HCT116 (cell line): ENCODE results near the gene CDKAL1. TPM values are rescaled to one million over a fixed set of nuclear protein-coding genes. Genes with fewer than 3 reads are reported as not detected.

Experiments
- ATAC-seq: fragments of 200-7000 bp; cut with Tn5 transposase; 2 replicates; pipeline ENCODE4 v1.9.1; 2020; ENCODE audit warnings: mild to moderate bottlenecking, moderate library complexity
- BruUV-seq: library from RNA; stranded (reverse); fragments of 400-500 nt; replicated peaks from 2 replicates; lab custom pipeline; 2021; lab: Mats Ljungman, UMichigan
- CTCF ChIA-PET: fragments of 300-600 bp; sonication (Branson Sonifier 250); formaldehyde crosslinking; loops from one replicate; lab custom pipeline; 2021; ENCODE audit warnings: antibody characterized with exemption; lab: Charles Lee
- POLR2A ChIA-PET: fragments of 300-600, 350-600 bp; sonication (Branson Sonifier 250); formaldehyde crosslinking; loops from one replicate; lab custom pipeline; 2021; ENCODE audit warnings: antibody characterized with exemption; lab: Charles Lee
- RAD21 ChIA-PET, 2 experiments: fragments of 300-600 bp; sonication (Branson Sonifier 250); formaldehyde crosslinking; loops; one replicate each; lab custom pipeline; 2023; ENCODE audit warnings: low total read pairs in 2 of 2; ENCODE audit not compliant: uncharacterized antibody in 2 of 2, unreplicated experiment in 2 of 2, low non-redundant PET in 1 of 2; lab: Charles Lee
- DNase-seq: peaks from one replicate; pipeline ENCODE4 v3.0.0-alpha.2; 2010; ENCODE audit warnings: low read depth, low spot score
- H2AFZ ChIP-seq: fragments of 200-600 bp; shearing (Covaris generic), sonication (generic); 2 replicates; pipeline ENCODE4 v1.6.1; 2017; ENCODE audit warnings: low read depth, mixed run types, mixed read lengths, antibody characterized with exemption, low read length; ENCODE audit not compliant: poor library complexity, severe bottlenecking
- H3K27ac ChIP-seq: 2 replicates; pipeline ENCODE4 v1.5.1; 2012; ENCODE audit warnings: low read depth, low read length
- H3K27me3 ChIP-seq: fragments of 200-600 bp; sonication (generic); 2 replicates; pipeline ENCODE4 v1.6.1; 2016; ENCODE audit warnings: mixed run types, low read length, mixed read lengths; ENCODE audit not compliant: insufficient read depth
- H3K36me3 ChIP-seq, 2 experiments: fragments of 200-500 bp in 1 of 2; fragments of 200-600 bp in 1 of 2; sonication (Bioruptor generic) in 1 of 2; sonication (generic) in 1 of 2; 2 replicates each; pipeline versions ENCODE4 v1.5.1 to v1.6.1; 2014 to 2016; ENCODE audit warnings: low read length in 2 of 2, inconsistent platforms in 1 of 2, mixed read lengths in 1 of 2, mixed run types in 1 of 2; ENCODE audit not compliant: insufficient read depth in 2 of 2, control insufficient read depth in 1 of 2
- H3K4me1 ChIP-seq, 2 experiments: fragments of 200-600 bp in 1 of 2; sonication (generic) in 1 of 2; 2 replicates each; pipeline versions ENCODE4 v1.5.1 to v1.6.1; 2012 to 2017; ENCODE audit warnings: low read length in 2 of 2, inconsistent platforms in 1 of 2, mild to moderate bottlenecking in 1 of 2, mixed read lengths in 1 of 2, mixed run types in 1 of 2, moderate library complexity in 1 of 2; ENCODE audit not compliant: insufficient read depth in 2 of 2, control insufficient read depth in 1 of 2
- H3K4me2 ChIP-seq: fragments of 200-600 bp; sonication (generic); 2 replicates; pipeline ENCODE4 v1.6.1; 2017; ENCODE audit warnings: mixed run types, low read length, mixed read lengths
- H3K4me3 ChIP-seq, 2 experiments: fragments of 200-600 bp in 1 of 2; sonication (generic) in 1 of 2; replicated peaks in 1 of 2; 2 replicates each; pipeline ENCODE4 v1.5.1; 2011 to 2016; ENCODE audit warnings: low read length in 2 of 2, control low read depth in 1 of 2, low read depth in 1 of 2, mild to moderate bottlenecking in 1 of 2, mixed read lengths in 1 of 2, mixed run types in 1 of 2
- H3K79me2 ChIP-seq: fragments of 200-600 bp; sonication (generic); 2 replicates; pipeline ENCODE4 v1.6.1; 2017; ENCODE audit warnings: mild to moderate bottlenecking, mixed run types, low read length, moderate library complexity, mixed read lengths; ENCODE audit not compliant: insufficient read depth
- H3K9ac ChIP-seq: fragments of 200-600 bp; sonication (generic); 2 replicates; pipeline ENCODE4 v1.6.1; 2016; ENCODE audit warnings: low read length, mixed read lengths
- H3K9me2 ChIP-seq: fragments of 200-600 bp; sonication (generic), shearing (Covaris generic); 2 replicates; pipeline ENCODE4 v1.6.1; 2017; ENCODE audit warnings: mixed run types, mild to moderate bottlenecking, moderate library complexity; ENCODE audit not compliant: insufficient read depth
- H3K9me3 ChIP-seq, 2 experiments: fragments of 200-500 bp in 1 of 2; fragments of 200-600 bp in 1 of 2; sonication (Bioruptor generic) in 1 of 2; sonication (generic) in 1 of 2; 2 replicates each; pipeline ENCODE4 v1.6.1; 2014 to 2017; ENCODE audit warnings: low read length in 2 of 2, mixed read lengths in 2 of 2, inconsistent platforms in 1 of 2, low read depth in 1 of 2, mild to moderate bottlenecking in 1 of 2, mixed run types in 1 of 2, moderate library complexity in 1 of 2; ENCODE audit not compliant: control insufficient read depth in 1 of 2, insufficient read depth in 1 of 2
- H4K20me1 ChIP-seq: fragments of 200-600 bp; sonication (generic), shearing (Covaris generic); 2 replicates; pipeline ENCODE4 v1.6.1; 2017; ENCODE audit warnings: mixed run types, mild to moderate bottlenecking, moderate library complexity; ENCODE audit not compliant: insufficient read depth
- CBX3 ChIP-seq: IDR thresholded peaks from 2 replicates; pipeline ENCODE4 v1.6.1; 2012; ENCODE audit warnings: low read depth
- EGR1 ChIP-seq: IDR thresholded peaks from 2 replicates; pipeline ENCODE4 v1.6.1; 2012; ENCODE audit warnings: low read depth
- EZH2phosphoT487 ChIP-seq: fragments of 200-600 bp; IDR thresholded peaks from 2 replicates; pipeline ENCODE4 v1.6.1; 2018; ENCODE audit warnings: antibody characterized with exemption, borderline replicate concordance
- FOSL1 ChIP-seq: IDR thresholded peaks from 2 replicates; pipeline ENCODE4 v1.6.1; 2012; ENCODE audit warnings: low read depth
- JUND ChIP-seq: IDR thresholded peaks from 2 replicates; pipeline ENCODE4 v1.6.1; 2012
- MAX ChIP-seq: IDR thresholded peaks from 2 replicates; pipeline ENCODE4 v1.6.1; 2012
- POLR2A ChIP-seq: IDR thresholded peaks from 2 replicates; pipeline ENCODE4 v1.7.0; 2011; ENCODE audit warnings: borderline replicate concordance; ENCODE audit not compliant: insufficient read depth, insufficient read length; ENCODE audit errors: extremely low read depth
- POLR2AphosphoS5 ChIP-seq: IDR thresholded peaks from 2 replicates; pipeline ENCODE4 v1.6.1; 2011; ENCODE audit warnings: mild to moderate bottlenecking, low read depth, low read length, moderate library complexity
- SP1 ChIP-seq: IDR thresholded peaks from 2 replicates; pipeline ENCODE4 v1.6.1; 2012; ENCODE audit warnings: low read depth
- ZBTB33 ChIP-seq: IDR thresholded peaks from 2 replicates; pipeline ENCODE4 v1.6.1; 2011; ENCODE audit warnings: mild to moderate bottlenecking, low read length, moderate library complexity; ENCODE audit not compliant: insufficient replicate concordance; ENCODE audit errors: extremely low read depth
- ZNF274 ChIP-seq: fragments of 200-500 bp; sonication (Bioruptor generic); IDR thresholded peaks from 2 replicates; pipeline ENCODE4 v1.6.1; 2014; ENCODE audit warnings: mild to moderate bottlenecking, low read depth, low read length, inconsistent platforms
- intact Hi-C: fragments of 100-400 bp; cut with micrococcal nuclease; formaldehyde crosslinking; loops from 2 replicates; pipeline ENCODE4 v1.10.0; 2022
- total RNA-seq: library from RNA; stranded (reverse); gene quantifications from one replicate; pipeline ENCODE4 v1.2.1, GENCODE V29; 2021; ENCODE audit not compliant: unreplicated experiment
- TF ChIP-seq, protein P1 (sequence below): IDR thresholded peaks from 2 replicates; pipeline ENCODE4 v1.6.1; 2012; ENCODE audit warnings: low read depth

CDKAL1 gene
- total RNA-seq, 1 experiment from 2014 or later: 14.9 TPM

DNA sequence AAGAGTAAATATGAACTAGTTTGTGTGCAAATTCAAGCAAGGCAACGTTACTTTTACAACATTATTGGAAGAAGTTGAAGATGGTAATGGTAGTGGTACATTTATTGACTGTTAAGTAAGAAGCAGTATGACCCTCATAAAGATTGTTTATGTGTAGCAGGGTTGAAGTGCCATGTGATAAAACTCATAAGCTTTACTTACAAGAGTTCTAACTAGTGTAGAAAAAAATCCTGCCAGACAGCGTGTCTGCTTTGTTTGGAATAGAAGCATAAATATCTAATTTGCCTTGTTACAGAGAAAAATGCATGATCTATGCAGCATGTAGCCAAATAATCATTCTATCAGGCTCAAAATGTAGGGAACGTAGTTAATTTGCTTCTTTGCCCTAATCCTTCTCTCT lies 608.5 kb downstream of the CDKAL1 start:
- no peak for ATAC-seq
- Histone ChIP-seq H3K27ac (no peak overlapping the region), H3K27me3 (no peaks in the 10 kb centered on the region), H2AFZ (no peak overlapping the region), H3K4me3 (no peak overlapping the region), H3K36me3 (no peaks in the 10 kb centered on the region), H4K20me1 (no peaks in the 10 kb centered on the region), H3K9ac (no peak overlapping the region), H3K79me2 (no peaks in the 10 kb centered on the region), H3K9me2 (no peaks in the 10 kb centered on the region), H3K9me3 (no peaks in the 10 kb centered on the region), H3K4me2 (no peak overlapping the region), H3K4me1 (no peaks in the 10 kb centered on the region)
- intact Hi-C loops: no loop called here
- POLR2A ChIA-PET: no interaction called here
- RAD21 ChIA-PET: no interaction called here
- TF ChIP-seq EZH2phosphoT487 (no peak), SP1 (no peak), EGR1 (no peak), FOSL1 (no peak), MAX (no peak), CBX3 (no peak), ZNF274 (no peak), ZBTB33 (no peak), POLR2A (no peak), JUND (no peak), POLR2AphosphoS5 (no peak)
- TF ChIP-seq, protein P1, sequence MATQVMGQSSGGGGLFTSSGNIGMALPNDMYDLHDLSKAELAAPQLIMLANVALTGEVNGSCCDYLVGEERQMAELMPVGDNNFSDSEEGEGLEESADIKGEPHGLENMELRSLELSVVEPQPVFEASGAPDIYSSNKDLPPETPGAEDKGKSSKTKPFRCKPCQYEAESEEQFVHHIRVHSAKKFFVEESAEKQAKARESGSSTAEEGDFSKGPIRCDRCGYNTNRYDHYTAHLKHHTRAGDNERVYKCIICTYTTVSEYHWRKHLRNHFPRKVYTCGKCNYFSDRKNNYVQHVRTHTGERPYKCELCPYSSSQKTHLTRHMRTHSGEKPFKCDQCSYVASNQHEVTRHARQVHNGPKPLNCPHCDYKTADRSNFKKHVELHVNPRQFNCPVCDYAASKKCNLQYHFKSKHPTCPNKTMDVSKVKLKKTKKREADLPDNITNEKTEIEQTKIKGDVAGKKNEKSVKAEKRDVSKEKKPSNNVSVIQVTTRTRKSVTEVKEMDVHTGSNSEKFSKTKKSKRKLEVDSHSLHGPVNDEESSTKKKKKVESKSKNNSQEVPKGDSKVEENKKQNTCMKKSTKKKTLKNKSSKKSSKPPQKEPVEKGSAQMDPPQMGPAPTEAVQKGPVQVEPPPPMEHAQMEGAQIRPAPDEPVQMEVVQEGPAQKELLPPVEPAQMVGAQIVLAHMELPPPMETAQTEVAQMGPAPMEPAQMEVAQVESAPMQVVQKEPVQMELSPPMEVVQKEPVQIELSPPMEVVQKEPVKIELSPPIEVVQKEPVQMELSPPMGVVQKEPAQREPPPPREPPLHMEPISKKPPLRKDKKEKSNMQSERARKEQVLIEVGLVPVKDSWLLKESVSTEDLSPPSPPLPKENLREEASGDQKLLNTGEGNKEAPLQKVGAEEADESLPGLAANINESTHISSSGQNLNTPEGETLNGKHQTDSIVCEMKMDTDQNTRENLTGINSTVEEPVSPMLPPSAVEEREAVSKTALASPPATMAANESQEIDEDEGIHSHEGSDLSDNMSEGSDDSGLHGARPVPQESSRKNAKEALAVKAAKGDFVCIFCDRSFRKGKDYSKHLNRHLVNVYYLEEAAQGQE: no peak
- BruUV-seq: no TSS peak
- CTCF ChIA-PET: no interaction called here
- DNase-seq: no peak
